ENCODE measurements around the gene SOX30. TPM values are rescaled to one million over a fixed set of nuclear protein-coding genes. Genes with fewer than 3 reads are reported as not detected.

Gene SOX30
- total RNA-seq, 1 donor from 2014 or later: 0.17 TPM

- no peak overlapping the region for H3K9ac ChIP-seq
- no peaks in the 10 kb centered on the region for H4K20me1 ChIP-seq (ENCODE audit: low read depth)
- Mint-ChIP-seq H3K9me3 (peaks cover 6% of the 10 kb centered on the region), H3K27me3 (ENCODE audit: insufficient read depth, low read depth) (peaks cover 5% of the 10 kb centered on the region), H3K27ac (no peak overlapping the region), H3K36me3 (no peaks in the 10 kb centered on the region), H3K4me3 (no peak overlapping the region), H3K4me1 (peaks cover 20% of the 10 kb centered on the region)
- peaks cover 8% of the 10 kb centered on the region for H3K4me1 ChIP-seq
- H3K27me3 ChIP-seq: no peaks in the 10 kb centered on the region
- H3K79me2 ChIP-seq (ENCODE audit: low read depth): no peaks in the 10 kb centered on the region
- no peaks in the 10 kb centered on the region for H3K9me3 ChIP-seq (ENCODE audit: low read depth)
- no peak for DNase-seq (ENCODE audit: low spot score)
- no peak overlapping the region for H3K27ac ChIP-seq
- no peaks in the 10 kb centered on the region for H3K36me3 ChIP-seq
- H3K4me3 ChIP-seq: no peak overlapping the region
- H3K4me2 ChIP-seq: no peak overlapping the region
- H3F3A ChIP-seq (ENCODE audit: low read depth): no peaks in the 10 kb centered on the region
- peak overlapping the region; percentile 26 for H2AFZ ChIP-seq (replicated peaks)
- TF ChIP-seq EZH2 (IDR thresholded peaks at IDR 0.05) (no peak), EZH2phosphoT487 (IDR thresholded peaks at IDR 0.05) (no peak), CTCF (IDR thresholded peaks at IDR 0.05) (no peak)
Observed at GRCh38 chr5:157592594-157592993, 59.6 kb downstream of the SOX30 start.

- Histone ChIP-seq H3K4me3 (no peak overlapping the region), H3K27me3 (no peaks in the 10 kb centered on the region), H3K4me1 (peaks cover 8% of the 10 kb centered on the region), H3K9ac (no peak overlapping the region), H3K79me2 (ENCODE audit: low read depth) (no peaks in the 10 kb centered on the region), H2AFZ (replicated peaks) (no peak overlapping the region), H3K27ac (no peak overlapping the region), H4K20me1 (ENCODE audit: low read depth) (no peaks in the 10 kb centered on the region), H3K9me3 (ENCODE audit: low read depth) (no peaks in the 10 kb centered on the region), H3K36me3 (no peaks in the 10 kb centered on the region), H3F3A (ENCODE audit: low read depth) (no peaks in the 10 kb centered on the region), H3K4me2 (no peak overlapping the region)
- Mint-ChIP-seq H3K36me3 (no peaks in the 10 kb centered on the region), H3K4me3 (no peak overlapping the region), H3K27me3 (ENCODE audit: insufficient read depth, low read depth) (peaks cover 3% of the 10 kb centered on the region), H3K9me3 (peaks cover 6% of the 10 kb centered on the region), H3K27ac (no peak overlapping the region), H3K4me1 (peaks cover 24% of the 10 kb centered on the region)
- TF ChIP-seq EZH2 (IDR thresholded peaks at IDR 0.05): no peak
- TF ChIP-seq EZH2phosphoT487 (IDR thresholded peaks at IDR 0.05): no peak
- no peak for TF ChIP-seq CTCF (IDR thresholded peaks at IDR 0.05)
- DNase-seq (ENCODE audit: low spot score): no peak
Observed at GRCh38 chr5:157590478-157590877, 61.8 kb downstream of the SOX30 start.

- no peaks in the 10 kb centered on the region for H3K36me3 ChIP-seq
- Mint-ChIP-seq H3K27me3 (ENCODE audit: insufficient read depth, low read depth) (peaks cover 3% of the 10 kb centered on the region), H3K4me1 (peaks cover 14% of the 10 kb centered on the region), H3K4me3 (no peak overlapping the region), H3K9me3 (no peaks in the 10 kb centered on the region), H3K27ac (no peak overlapping the region), H3K36me3 (no peaks in the 10 kb centered on the region)
- H3K9ac ChIP-seq: no peak overlapping the region
- DNase-seq (ENCODE audit: low spot score): no peak
- H3K79me2 ChIP-seq (ENCODE audit: low read depth): no peaks in the 10 kb centered on the region
- H3K4me3 ChIP-seq: no peak overlapping the region
- TF ChIP-seq EZH2 (IDR thresholded peaks at IDR 0.05) (no peak), CTCF (IDR thresholded peaks at IDR 0.05) (no peak)
- no peak overlapping the region for H3K4me2 ChIP-seq
- no peaks in the 10 kb centered on the region for H3F3A ChIP-seq (ENCODE audit: low read depth)
- no peaks in the 10 kb centered on the region for H4K20me1 ChIP-seq (ENCODE audit: low read depth)
- no peaks in the 10 kb centered on the region for H3K9me3 ChIP-seq (ENCODE audit: low read depth)
- H2AFZ ChIP-seq (replicated peaks): no peak overlapping the region
- H3K27me3 ChIP-seq: no peaks in the 10 kb centered on the region
- H3K27ac ChIP-seq: no peak overlapping the region
- peaks cover 9% of the 10 kb centered on the region for H3K4me1 ChIP-seq
Observed at GRCh38 chr5:157584628-157585027, 67.6 kb downstream of the SOX30 start.
